Activated CD4-positive, alpha-beta T cell treated with anti-CD3 and anti-CD28 coated beads for 24 hours (primary cell): Measurements from ENCODE around the gene ASB10.

Experiments
- DNase-seq, 2 donors: peaks; one replicate each; pipeline ENCODE4 v3.0.0-alpha.2; 2020; ENCODE audit warnings: low read depth in 2 of 2

ASB10 gene

DNA sequence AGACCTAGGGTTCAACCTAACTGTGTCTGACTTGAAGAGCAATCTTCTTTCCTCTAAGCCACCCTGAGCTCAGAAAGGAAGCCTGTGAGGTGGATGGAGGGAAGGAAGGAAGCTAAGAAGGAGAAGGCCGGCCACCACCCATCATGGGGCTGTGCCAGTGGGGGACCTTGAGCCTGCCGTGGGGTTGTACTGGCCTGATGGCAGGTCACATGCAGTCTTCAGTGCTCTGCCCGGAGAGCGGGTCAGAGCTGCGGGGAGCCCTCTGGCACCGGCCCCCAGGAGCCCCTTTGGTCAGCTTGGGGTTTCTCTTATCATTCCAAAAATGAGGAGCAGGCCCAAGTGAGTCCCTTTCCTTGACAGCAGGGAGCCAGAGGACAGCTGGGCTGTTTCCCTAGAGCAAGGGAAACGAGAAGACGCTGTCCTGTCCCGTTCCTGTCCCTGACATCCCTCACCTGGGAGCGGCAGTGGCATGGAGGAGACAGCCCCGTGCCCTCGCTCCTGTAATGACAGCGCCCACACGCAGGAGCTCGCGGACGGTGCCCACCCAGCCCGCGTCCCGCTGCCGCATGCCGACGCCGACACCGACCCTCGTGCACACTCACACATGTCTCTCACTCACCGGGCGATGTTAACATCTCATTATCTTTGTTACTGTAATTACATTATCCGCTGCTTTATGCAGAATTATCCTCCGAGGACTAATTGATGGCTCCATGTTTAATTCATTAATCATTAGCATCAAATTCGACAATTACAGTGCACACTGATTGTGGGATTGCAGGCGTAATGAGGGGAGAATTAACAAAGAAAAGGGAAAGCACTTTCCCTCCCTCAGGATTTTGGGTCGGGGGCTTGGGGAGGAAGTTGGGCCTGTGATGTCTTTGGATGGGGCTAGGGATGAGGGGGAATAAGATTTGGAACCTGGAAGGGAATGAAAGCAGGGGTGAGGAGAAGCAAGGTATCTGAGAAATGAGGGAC is 50.9 kb downstream of the ASB10 start:
- no peak for DNase-seq

DNA sequence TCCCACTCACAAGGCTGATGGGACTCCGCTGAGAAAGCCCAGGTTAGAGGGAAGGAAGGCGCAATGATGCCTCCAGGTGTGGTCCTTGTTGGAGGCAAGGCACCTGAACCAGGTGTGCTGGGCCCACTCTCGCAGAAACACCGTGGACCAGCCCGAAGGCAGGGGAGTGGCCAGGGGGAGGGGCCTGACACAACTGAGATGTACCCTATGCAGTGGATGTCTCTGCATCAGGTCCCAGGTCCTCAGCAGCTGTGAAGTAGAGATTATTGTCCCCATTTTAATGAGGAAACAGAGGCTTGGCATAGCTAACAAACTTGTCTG is 51.6 kb downstream of the ASB10 start:
- DNase-seq: no peak

DNA sequence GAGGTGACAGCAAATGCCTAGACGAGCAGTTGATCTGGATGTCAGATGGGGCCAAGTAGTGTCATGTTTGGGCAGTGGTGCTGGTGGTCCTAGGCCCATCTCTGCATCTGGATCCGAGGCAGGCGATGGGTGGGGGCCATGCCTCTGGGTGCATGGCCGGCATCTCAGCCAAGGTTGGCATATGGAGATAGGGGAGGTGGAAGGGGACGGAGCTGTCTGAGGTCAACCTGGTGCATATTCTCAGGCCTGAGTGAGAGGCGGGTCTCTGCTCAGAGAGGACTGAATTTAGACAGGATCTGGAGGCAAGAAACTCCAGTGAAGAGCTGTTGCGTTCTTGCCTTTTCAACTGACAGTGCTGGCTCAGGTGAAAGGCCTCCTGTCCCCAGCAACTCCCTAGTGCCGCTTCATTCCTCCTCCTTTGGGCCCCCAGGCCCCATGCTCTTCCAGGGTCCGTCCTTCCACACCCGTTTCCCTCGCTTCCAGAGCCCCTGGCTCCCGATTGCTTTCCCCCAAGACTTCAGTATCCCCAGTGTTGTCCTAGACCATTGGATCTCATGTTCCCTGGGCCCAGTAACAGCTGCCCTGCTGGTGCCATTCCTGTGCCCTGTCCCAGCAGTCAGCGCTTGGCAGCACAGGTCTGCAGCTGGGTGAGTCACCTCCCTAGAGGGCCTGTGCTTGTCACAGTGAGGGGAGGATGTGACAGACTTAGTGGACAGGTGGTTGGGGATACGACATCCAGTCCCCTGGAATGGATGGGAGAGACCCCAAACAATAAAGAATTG is 52.1 kb downstream of the ASB10 start:
- no peak for DNase-seq

DNA sequence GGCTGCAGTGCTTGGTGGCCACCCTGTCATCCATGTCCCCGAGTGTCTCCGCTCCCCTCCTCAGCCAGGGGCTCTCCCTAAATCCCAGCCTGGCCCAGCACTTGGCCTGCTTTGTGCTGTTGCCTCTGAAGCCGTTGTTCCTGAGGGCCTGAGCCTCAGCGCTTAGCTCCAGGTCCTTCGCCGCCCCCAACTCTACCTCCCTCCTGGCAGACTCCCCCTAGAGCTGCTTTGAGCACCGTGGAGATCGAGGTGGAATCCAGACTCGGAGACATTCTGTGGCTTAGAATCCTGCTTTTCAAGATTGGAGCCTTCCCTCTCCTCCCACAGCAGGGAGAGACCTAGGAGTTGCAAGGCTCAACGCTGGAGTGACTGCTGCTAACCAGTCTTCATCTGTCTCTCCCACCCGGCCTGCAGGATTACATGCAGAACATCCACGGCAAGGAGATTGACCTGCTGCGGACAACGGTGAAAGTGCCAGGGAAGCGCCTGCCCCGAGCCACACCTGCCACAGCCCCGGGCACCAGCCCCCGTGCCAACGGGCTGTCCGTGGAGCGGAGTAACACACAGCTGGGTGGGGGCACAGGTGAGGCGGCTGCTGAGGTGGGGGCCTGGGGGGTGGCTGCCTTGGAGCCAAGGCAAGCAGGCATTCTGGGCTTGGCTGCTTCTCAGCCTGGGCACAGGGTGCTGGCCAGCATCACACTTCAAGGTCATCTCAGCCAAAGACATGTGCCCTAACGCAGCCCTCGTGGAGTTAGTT is 52.9 kb downstream of the ASB10 start:
- no peak for DNase-seq

DNA sequence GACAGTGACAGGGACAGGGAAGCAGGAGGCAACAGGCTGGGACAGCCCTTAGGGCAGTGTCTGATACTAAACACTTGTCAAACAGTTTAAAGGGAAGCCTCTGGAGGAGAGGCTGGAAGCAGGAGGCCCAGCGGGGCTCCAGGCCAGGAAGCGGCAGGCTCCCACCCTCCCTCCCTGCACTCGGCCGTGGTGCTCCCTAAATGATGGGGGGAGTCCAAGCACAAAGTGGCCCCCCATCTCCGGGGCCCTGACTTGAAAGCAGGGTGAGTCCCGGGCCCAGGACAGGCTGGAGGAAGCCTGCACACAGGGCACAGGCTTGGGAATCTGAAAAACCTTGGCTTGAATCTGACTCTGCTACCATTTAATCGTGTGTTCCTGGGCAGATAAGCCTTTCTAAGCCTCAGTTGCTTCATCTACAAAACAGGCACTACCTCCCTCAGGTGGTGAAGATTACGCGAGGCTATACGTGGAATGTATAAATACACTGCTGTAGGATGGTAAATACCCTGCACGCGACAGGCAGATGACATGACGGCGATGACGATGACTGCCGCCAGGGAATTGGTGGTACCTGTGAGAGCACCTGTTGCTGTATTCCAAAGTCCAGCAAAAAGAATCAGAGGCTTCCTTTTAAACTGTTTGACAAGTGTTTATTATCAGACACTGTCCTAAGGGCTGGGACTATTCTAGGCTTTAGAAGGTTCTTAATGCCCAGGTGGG is 53.6 kb downstream of the ASB10 start:
- no peak for DNase-seq

DNA sequence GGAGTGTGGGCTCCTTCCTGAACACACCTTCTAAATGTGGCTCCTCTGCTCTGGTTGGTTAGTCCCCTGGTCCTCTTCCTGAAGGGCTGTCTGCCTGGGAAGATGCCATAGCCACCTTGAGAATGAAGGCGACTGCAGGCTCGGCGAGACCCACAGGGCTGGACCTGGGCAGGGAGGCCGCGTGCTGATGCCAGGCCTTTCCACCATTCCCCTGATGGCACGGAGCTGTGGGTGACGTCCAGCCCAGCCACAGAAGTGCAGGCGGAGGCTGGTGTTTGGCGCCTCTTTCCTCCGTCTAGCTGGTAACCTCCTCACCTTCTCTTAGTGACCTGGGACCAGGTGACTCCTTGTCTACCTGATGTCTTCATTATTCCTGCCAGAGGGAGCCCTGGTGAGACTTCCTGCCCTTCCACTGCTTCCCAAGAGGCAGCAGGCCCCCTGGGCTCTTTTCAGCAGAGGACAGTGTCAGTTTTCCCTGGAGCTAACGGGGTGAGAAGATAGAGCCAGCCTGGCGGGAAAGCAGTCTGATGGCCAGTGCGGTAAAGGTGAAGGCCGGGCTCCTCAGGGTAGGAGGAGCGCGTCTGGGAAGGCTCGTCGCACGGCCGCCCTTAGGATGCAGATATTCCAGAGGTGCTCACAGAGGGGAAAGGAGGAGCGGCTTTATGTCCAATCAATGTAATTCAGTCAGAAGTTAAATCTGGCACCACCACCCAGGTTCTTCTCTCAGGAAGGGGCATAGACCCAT is 54.4 kb downstream of the ASB10 start:
- no peak for DNase-seq

DNA sequence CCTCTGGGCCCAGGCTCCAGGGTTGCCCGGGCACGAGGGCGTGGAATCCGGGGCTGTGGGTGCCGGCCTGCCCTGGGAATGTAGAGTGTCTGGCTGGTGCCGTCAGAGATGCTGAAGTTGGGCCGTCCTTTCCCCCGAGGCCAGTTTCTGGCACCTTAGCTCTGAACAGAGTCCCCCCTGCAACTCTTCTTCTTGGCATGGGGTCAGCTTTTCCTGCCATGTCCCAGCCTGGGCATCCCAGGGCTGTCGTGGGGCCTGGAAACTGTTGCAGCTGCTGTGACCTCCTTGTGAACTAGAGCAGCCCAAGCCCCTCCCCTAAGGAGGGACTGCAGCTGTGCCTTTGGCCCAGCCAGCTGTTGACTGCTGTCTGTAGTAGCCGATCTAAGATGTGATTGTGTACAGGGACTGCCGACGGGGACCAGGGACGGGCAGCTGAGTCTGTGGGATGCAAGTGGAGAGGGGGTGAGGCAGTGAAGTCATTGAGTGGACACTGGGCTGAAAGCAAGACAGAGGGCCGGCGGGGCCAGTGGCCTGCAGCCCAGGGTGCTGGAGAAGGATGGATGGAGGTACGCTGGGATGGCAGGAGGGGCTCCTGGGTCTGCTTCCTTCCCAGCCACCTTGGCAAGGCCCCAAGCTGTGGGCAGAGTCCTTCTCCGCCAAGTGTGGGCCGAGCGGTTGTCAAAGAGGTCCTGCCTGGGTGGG is 55.3 kb downstream of the ASB10 start:
- no peak for DNase-seq

DNA sequence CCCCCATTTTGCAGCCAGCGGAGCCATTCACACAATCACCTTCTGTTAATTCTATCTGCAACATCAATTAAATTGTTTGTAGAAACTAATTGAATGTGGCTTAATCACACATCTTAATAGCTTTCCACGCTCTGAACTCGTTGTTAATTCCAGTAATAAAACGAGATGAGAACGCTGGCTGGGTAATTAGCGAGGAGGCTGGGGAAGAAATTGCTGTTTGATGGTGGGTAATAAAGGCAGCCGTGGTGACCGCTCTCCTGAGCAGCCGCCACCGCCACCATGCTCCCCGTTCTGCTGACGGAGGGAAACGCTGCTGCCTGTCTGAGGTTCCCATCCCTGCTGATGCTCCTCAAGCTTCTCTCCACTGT is 55.8 kb downstream of the ASB10 start:
- no peak for DNase-seq

DNA sequence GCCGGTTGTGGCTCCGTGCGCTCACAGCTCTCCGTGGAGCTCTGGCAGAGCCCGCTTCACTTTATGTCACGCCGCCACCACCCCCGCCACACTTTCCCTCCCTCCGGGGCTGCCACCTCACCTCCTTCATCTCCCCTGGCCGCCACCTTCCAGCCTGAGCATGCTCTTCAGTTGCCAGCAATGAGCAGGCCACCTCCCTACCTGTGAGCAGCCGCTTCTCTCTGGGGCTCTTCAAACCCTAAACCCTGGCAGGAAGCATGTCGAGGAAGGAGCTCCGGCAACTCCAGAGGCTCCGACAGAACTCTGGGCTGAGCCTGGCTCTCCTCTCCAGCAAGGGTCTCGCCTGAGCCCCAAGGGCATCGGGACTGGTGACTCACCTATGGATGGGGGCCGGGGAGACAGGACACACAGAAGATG is 56.3 kb downstream of the ASB10 start:
- DNase-seq: no peak

DNA sequence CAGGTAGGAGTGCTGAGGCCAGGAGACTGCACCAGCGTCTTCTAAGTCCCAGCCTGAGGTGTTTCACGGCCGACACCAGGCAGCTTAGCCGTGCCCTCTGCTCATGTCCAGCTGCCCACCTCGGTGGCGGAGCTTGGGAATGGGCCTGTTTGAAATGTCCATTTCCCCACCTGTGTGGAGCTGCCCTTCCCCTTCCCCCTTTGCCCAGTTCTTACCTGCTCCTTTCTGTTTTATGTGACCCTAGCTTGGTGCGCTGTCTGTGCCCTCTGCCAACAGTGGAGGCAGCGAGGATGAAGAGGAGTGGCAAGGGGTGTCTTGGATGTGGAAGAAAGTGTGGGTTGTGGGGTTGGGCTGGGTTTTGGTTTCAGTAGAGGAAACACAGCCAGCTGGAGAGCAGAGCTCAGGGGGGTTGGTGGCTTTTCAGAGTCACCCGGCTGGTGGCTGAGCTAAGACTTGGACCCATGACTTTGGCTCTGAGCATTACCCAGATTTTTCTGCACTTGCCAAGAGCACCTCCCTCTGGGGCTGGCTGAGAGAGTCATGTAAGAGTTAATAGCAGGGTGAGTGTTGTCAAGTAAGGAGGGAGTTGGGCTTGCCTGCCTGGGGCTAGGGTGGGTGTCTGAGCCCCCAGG is 57.0 kb downstream of the ASB10 start:
- DNase-seq: no peak

DNA sequence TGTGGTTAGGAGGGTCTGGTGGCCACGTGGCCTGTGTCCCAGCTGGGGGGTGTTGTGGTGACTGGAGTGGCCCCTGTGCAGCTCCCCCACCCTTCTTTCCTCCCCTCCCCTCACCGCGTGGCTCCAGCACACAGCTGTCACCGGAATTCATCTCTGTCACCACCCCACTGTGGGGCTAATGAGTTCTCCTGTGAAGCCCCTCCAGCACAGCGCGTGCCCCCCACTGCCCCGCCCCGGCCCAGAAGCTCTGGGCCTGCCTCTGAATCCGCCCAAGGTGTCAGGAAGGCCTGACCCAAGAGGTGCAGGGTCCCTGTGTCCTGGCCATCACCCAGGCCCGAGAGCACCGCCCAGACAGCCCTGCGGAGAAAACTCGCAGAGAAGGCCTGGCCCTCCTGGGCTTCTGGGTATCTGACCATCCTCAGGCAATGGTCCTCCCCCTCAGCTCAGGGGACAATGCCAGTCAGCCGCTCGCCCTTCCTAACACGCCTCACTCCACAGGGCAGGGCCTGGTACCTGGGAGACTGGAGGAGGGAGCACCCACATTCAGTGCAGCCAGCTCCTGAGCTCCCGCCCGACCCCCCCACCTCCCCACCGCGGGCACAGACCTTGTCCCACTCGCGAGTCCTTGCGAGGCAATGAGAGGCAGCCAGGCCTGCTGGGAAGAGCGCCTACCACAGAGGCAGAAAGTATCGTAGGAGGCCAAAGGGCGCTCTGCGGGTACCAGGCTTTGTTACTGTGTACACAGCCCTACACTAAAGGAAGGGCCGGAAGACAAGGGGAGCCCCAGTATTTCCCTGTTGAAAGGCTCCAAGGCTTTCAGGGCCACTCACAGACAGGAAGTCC is 57.7 kb downstream of the ASB10 start:
- no peak for DNase-seq

DNA sequence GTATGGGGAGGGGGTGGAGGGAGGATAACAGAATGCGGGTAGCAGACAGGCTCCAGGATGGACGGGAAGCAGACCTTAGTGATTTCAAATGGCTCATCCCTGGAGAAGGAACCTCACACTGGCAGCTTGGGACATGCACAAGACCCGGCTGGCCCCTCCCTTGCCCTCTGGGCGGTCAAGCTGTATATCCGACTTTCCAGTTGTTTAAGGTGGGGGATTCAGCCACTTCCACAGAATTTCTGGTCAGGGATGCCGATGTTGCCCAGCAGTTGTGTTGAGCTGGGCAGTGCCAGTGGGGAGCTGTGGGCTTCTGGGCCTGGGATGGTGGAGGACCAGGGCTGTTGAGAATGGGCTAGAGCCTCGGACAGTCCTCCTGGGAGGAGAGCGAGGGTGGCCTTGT is 58.3 kb downstream of the ASB10 start:
- DNase-seq: no peak

DNA sequence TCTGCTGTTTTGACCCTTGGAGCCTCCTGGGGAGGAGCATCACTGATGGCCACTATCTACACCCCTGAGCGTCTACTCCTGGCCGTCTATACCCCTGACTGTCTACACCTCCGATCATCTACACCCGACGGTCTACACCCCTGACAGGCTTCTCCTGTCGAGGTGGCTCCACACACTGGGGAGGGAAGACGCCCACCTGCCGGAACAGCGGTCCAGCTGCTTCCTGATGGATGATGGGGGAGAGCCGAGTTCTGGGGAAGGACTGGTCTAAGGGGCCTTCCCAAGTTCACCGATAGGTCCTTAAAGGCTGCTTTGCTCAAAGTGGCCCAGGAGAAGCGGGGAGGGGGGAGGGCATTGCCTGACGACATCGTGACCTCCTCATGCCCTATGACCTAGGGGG is 58.9 kb downstream of the ASB10 start:
- DNase-seq: no peak

DNA sequence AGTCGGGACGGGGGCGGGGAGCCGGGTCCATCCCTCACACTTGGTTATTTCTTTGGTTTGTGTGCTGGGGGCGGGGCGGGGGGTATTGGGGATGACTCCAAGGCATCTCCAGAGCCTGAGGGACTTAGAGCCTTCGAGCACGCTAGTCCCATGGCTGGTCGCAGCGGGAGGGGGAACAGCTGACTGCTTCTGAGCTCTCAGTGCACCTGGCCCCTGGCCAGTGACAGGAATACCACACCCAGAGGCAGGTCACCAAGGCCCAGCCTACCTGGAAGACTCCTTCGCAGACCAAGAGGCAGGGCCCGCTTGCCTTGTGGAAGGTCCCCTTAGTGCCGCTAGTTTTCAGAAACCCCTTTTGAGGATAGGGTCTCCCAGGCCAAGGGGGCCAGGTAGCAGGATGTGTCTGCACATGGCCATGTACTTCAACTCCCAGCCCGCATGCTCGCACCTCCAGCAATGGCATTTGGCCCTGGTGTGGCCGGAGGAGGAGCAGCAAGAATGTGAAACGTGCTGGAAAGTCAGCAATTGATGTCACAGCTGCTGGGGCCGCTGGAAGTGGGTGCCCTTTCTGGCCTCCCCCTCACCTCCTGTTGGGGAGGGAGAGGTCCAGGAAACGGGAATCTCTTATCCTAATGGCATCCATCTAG is 60.4 kb downstream of the ASB10 start:
- no peak for DNase-seq

DNA sequence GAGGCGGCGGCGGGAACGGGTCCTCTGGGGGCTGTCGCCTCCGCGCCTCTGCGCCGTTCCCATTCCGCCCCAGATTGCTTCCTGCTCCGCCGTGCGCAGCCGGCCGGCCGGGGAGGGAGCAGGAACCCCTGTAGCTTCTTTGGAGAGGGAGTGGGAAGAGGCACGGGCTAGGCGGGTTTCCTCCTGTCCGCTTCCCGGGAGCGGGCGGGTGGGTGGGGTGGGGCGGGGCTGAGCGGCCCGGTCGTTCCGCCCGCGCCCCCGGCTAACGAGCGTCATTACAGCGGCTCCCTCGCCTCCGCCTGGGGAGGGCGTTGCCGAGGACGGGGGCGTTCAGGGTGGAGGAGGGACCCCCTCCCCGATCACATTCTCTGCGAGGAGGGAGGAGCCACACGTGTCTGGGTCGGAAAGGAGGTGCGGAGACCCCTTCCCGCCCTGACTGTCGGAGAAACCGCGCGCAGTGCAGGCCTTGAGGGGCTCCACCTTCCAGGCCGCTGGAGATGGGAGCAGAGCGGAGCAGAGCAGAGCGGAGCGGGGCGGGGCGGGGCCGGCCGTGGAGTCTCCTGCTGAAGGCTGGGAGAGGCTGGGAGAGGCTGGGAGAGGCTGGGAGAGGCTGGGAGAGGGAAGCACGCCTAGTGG is 61.1 kb downstream of the ASB10 start:
- no peak for DNase-seq
